ENCODE results near the gene TIRAP.
"Not testable (repeated sequence)": the region's sequence is repeated elsewhere in the genome, so short reads cannot be mapped to it uniquely, and the experiment has no call there.

Gene TIRAP

DNA sequence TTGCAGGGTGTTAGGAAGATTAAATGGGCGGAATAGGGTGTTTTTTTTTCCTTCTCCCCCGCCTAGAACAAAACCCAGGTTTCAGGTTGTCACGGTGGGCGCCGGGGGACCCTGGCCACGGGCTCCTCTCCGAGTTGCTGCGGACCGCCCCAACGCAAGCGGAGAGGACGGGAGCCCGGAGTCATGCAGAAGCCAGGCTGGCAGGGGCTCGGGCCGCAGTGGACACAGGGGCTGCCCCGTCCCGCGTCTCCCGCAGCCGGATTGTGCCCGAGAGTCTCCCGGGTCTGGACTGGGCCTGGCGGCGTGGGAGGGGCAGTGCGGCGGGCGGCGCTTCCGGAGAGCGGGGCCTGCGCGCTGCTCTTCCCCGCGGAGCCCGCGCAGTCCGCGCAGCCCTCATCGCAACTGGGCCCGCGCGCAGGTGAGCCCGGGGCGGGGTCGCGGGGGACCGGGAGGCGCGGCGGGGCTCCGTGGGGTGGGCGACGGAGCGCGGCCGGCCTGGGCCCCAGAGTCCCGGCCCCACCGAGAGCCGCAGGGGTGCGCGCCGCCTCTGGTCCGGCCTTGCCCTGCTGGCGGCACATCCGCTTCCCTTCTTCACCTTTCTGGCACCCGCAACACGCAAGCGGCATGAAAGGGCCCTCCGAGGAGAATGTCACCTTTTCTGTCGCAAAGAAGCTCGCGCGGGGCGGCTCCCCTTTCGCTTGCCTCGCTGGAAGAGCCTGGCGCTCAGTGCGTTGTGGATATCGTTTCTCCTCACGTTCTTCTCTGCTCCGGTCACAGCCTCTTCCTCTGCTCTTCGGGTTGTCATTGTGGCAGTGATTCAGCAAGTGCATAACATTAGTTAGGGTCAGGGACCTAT lies at the start of gene TIRAP:
Gene TIRAP (plus strand): TSS at position 358 of the 856 bp plus-strand sequence. CDS start 7,802 bp downstream, outside the sequence.
- peak; percentile 58 for DNase-seq

DNA sequence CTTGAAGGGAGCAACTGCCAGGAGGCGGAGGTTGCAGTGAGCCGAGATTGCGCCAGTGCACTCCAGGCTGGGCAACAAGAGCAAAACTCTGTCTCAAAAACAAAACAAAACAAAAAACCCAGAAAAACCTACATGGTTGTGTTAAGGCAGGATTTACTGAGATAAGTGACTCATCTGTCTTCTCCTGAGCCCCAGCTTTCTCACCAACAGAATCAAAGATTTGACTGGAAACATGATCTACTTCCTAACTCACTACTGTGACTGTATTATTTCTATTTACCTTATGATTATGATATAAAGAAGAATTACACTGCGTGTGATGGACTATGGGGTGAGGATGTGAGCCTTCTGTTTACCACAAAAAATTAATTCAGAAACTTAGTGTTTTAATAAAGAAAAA lies 49.5 kb upstream of the TIRAP start:
- DNase-seq: no peak

GRCh38 chr11:126246636-126247035 lies 36.3 kb upstream of the TIRAP start:
- DNase-seq: no peak

GRCh38 chr11:126253265-126253664 lies 29.6 kb upstream of the TIRAP start:
- no peak for DNase-seq

DNA sequence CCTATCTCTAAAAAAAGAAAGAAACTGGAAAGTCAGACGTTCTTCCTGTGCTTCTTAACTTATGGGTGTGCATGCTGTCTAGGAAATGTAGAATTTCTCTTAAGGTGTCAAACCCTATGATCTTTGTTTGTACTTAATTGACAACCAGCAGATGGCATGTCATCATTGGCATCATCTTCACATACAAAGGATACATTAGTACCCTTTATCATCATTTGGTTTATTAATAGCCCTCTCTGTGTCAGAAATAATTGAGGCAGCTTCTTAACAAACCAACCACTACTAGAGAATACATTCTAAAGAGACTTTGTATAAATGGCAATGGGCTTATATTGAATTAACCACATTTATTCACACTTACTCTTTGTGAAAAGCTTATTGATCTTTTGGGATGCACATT lies 28.1 kb upstream of the TIRAP start:
- DNase-seq: no peak

DNA sequence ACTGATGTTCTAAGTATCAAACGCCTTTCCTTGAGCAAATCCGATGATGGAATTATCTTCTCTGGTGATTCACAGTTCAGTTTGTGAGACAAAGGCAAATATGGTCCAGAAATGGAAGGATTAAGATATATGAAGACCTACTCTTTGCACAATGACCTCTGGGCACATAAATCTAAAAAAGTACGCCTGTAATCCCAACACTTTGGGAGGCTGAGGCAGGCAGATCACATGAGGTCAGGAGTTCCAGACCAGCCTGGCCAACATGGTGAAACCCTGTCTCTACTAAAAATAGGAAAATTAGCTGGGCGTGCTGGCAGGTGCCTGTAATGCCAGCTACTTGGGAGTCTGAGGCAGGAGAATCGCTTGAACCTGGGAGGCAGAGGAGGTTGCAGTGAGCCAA lies 27.4 kb upstream of the TIRAP start:
- DNase-seq: not testable (repeated sequence)

DNA sequence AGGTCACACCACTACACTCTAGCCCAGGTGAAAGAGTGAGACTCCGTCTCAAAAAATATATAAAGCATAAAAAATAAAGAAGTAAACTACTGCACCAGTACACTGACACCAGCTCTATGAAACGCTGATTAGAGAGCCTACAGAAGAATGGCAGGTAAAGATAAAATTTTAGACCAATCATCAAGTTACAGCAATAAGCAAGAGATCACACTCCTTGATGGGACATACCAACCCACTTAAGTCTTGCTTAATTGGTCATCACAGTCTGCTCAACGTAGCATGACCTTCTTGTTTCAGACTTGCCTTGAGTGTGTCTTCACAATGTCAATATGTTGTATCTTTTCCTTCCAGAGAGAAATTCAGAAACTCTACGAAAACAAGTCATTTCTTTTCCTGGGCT lies 26.7 kb upstream of the TIRAP start:
- DNase-seq: no peak

DNA sequence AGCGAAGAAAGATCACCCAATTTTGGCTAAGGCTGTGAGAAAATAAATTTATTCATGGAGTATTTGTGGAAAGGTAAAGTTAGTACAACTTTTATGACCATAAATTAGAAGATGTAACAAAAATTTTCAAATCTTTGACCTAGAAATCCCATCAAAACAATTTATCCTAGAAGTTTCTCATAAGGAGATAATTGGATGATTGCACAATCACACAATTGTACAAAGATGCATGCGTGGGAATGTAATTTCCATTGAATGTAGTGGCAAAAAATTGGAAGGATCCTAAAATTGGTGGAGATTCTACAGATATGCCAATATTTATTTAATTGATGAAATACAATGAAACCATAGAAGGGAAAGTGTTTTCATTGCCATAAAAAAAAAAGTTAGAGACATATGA lies 25.7 kb upstream of the TIRAP start:
- no peak for DNase-seq

GRCh38 chr11:126257764-126258163 lies 25.1 kb upstream of the TIRAP start:
- no peak for DNase-seq

GRCh38 chr11:126262216-126262615 lies 20.7 kb upstream of the TIRAP start:
- no peak for DNase-seq

GRCh38 chr11:126263489-126263888 lies 19.4 kb upstream of the TIRAP start:
- DNase-seq: no peak

GRCh38 chr11:126265811-126266210 lies 17.1 kb upstream of the TIRAP start:
- no peak for DNase-seq

GRCh38 chr11:126267650-126268049 lies 15.2 kb upstream of the TIRAP start:
- DNase-seq: no peak

DNA sequence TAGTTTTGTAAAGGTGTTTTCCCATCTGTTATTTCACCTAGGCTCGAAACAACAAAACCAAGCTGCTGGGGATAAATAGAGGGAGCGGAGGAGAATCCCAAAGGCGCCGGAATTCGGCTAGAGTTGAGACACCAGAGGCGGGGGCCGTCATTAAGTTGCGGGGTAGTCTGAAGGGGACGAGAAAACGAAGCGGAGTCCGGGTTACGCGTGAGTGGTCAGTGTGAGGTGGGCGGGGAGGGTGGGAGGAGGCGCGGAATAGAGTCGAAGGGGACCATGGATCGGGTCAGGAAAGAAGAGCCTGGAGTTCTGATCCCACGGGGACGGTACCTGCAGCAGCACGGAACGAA lies 14.6 kb upstream of the TIRAP start:
- peak; percentile 11 for DNase-seq

GRCh38 chr11:126268708-126269579 lies 13.9 kb upstream of the TIRAP start, which contains the start of the genes FOXRED1 and SRPRA:
TSS of gene FOXRED1 (plus strand) at chr11:126269154. CDS start at chr11:126269207, 53 bp downstream.
TSS of gene SRPRA (minus strand) at chr11:126268895. CDS start at chr11:126268804, 91 bp downstream.
- DNase-seq: peak; percentile 100

GRCh38 chr11:126277322-126277721 lies 5.6 kb upstream of the TIRAP start:
- no peak for DNase-seq

- no peak for DNase-seq
Observed at GRCh38 chr11:126277780-126278179, 5.1 kb upstream of the TIRAP start.

- no peak for DNase-seq
Observed at GRCh38 chr11:126279191-126279590, 3.7 kb upstream of the TIRAP start.

- DNase-seq: no peak
Observed at GRCh38 chr11:126280595-126280994, 2.3 kb upstream of the TIRAP start.

GRCh38 chr11:126281245-126281644 lies 1.6 kb upstream of the TIRAP start:
- DNase-seq: no peak

- no peak for DNase-seq
Observed at GRCh38 chr11:126281666-126282175, 1.2 kb upstream of the TIRAP start.

DNA sequence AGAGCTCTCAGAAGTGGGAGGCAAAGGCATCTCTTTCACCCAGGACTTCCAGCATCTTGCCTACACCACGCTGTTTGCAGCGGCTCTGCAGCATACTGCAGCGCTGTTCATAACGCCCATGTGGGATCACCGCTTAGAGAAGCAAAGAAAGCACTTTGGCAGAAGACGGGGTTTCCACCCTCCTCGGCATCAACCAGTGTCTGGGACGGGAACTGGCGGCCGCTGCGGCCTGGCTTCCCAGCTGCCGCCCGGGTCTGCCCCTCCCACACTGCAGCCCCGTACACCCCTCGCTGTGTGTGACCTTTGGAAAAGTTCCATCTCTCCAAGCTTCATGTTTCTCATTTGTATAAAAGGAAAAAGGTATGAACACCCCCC lies 545 bp upstream of the TIRAP start:
- DNase-seq: peak; percentile 22

DNA sequence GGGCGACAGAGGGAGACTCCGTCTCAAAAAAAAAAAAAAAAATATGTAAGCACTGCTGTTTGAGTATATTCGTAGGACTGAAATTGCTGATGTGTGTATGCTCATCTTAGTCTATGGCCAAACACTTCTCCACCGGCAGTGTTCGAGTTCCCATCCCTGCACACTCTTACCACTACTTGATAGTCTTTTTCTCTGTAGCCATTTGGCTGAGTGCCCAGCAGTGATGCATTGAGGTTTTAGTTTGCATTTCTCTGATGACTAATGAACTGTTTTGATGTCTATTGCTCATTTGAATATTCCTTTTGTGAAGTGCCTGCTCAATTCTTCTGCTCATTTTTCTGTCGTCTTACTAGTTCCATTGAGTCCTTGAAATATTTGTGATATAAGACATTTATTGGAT lies 1.9 kb downstream of the TIRAP start:
- DNase-seq: peak; percentile 84

GRCh38 chr11:126288237-126288636 lies 5.3 kb downstream of the TIRAP start:
- DNase-seq: no peak
